DMS 273 (cell line): Measurements from ENCODE around the gene GATA3.
A peak's percentile ranks its signal among the peaks of the same experiment; 100 is the strongest.

Experiments used
- DNase-seq: peaks from one replicate; lab custom pipeline; 2025; ENCODE audit not compliant: unreplicated experiment; lab: John Stamatoyannopoulos, UW

GATA3 gene

DNA sequence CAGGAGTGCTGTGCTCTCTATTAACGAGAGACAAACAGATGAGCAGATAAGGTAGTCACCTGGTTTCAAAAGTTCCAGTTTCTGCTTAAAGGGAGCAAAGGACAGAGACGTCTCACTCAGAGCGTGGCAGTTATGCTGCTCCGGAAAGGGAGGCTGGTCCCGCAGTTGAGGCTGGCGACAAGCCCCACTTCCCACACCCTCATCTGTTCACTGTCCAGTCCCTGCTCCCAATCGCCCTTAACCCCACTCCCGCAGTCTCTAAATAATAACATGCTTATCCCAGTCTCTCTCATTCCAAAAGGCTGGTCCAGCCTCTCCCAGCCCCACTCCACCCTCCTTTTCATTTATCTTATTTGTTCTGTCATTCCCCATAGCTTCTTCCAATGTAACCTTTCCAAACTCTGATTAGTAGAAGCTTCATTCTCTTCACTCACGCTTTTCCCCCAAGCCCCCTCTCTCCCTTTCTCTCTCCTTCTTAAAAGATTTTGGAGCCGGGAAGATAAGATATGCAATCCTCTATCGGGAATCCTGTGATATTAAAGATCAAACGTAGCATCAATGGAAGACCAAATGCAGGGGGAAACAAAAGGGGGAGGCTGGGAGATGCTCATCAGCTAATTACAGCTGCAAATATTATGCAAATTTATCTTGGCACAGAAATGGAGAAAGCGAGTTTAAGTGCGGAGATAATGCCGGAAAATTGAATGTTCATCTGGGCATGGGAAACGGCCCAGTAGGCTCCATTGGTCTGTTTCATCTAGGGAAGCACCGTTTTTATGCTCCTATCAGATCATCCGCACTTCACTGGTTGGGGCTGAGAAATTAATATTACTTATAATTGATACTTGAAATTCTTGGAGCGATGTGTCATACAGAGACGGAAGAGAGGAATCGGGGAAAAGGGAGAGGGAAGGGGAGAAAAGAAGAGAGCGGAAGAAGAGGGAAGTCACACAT, 16.3 kb upstream of the GATA3 start:
- DNase-seq, result no peak

GRCh38 chr10:8039321-8039881, 15.1 kb upstream of the GATA3 start:
- no peak for DNase-seq

DNA sequence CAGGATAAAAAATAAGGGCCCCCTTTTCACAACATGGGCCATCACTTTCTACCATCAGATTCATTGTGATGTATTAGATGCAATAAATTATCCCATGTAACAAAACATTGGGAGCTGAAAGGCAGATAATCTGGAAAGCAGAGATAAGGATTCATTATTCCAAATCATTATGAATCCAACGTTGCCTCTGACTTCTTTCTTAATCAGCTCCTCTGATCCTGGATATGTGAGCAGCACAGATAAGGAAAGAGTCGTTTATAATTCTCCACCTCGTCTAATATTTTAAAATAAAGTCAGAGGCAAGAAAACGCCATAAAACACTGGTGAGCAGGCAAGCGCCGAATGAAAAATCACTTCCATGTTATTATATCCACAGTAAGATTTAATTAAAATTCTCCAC, 13.8 kb upstream of the GATA3 start:
- no peak for DNase-seq

GRCh38 chr10:8041284-8041991, 13.1 kb upstream of the GATA3 start:
- no peak for DNase-seq

DNA sequence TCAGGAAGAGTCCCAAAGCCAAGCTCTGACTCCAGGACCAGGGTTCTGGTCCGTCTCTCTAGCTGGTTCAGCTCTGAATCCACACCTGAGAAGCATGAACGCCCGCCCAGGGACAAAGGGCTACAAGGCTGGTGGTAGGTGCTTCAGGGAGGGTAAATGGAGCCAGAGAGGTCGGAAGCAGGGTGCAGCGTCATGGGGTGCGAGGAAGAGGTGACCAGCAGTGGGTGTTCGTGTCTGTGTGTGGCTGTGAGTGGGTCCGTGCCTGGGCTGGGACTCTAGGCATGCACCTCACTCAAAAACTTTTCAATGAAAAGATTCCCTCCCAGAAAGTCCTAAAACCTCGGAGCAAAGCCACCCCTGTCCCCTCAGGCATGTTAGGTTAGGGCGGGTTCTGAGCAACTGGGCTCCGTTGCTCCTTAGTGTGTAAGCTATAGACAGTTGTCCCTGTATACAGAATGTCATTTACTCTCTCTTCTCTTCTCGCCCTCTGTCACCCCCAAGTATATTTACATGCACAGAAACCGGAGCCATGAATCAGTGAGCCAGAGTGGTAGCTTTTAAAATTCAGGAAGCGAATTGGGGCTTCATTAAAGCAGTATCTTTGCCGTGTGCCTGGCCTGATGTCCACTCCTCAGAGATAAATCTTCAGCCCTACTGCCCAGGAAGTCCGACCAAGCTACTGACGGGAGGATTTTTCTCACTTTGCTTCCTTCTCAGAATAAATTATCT, 12.3 kb upstream of the GATA3 start:
- DNase-seq, result no peak

DNA sequence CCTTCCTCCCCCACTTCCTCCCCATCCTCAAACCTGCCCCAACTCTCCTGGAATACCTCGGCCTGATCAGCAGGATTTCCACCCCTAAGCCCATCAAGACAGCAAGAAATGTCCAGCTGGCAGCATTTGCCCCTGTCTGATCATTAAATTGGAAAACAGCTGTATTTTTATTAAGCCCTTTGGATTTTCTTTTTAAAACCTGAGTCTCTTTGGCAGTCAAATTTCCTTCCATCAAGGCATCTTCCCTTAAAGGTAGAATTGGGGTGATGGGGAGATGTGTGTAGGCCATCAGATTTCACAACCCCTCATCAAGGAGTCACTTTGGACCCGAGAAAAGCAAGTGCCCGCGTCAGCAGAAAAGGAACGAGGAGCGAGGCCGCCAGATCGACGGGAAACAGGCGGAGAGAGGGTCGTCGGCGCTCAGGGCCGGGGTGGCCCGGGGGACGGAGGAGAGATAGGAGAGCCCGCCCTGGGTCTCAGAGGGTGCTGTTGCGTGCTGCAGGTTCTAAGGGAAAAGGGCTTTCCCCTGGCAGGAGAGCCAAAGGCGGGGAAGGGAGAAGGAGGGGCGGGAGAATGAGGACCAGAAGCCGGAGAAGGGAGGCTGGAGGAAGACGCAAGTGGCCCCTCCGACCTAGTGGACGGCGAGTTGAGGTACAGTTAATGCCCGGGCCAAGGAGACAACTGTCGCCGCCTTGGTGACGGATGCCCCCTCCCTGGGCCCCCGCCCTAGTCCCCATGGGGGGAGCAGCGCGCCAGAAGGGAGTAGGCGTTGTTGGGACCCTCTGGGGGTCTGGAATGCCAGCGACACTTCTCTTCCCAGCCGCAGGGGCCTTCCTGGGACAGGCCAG, 11.5 kb upstream of the GATA3 start:
- DNase-seq, result no peak

DNA sequence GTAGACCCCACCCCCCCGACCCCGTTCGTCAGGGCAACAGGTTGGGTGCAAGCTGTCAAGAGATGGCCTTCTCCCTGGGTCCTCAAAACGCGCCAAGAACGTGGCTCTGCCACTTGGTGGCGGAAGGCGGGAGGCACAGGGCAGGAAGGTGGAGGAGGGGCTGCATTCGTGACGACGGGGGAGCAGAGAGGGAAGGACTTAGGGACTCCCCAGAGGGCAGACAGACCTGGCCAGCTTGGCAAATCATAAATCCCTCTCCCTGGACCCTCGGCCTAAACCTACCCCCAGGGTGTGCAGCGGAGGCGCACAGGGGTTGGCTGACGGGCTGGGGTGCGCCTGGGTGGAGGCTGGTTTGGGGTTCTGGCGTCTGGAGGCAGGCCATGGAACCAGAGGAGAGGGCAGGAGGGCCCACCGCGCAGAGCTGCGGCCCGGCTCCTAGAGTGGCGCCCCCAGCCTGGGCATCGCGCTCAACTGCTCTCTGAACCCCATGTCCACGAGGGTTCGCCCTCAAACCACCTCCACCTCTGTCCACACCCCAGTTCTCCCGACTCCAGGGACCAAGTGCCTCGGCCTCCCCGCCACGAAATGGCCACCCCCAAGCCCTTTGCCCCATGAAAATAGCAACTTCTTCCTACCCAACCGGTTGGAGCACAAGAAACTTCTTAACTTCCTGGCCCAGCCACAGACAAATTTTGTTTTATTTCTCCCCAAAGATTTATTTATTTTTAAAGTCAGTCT, 10.8 kb upstream of the GATA3 start:
- DNase-seq, result peak; percentile 16

- DNase-seq, result no peak
These were observed 10.1 kb upstream of the GATA3 start for GRCh38 chr10:8044331-8044907.

- peak; percentile 26 for DNase-seq
These were observed 9.4 kb upstream of the GATA3 start for GRCh38 chr10:8044908-8045725.

GRCh38 chr10:8045726-8046494, 8.6 kb upstream of the GATA3 start:
- no peak for DNase-seq

- no peak for DNase-seq
These were observed 6.8 kb upstream of the GATA3 start for GRCh38 chr10:8047452-8048280.

GRCh38 chr10:8048281-8049008, 6.0 kb upstream of the GATA3 start:
- DNase-seq, result no peak

DNA sequence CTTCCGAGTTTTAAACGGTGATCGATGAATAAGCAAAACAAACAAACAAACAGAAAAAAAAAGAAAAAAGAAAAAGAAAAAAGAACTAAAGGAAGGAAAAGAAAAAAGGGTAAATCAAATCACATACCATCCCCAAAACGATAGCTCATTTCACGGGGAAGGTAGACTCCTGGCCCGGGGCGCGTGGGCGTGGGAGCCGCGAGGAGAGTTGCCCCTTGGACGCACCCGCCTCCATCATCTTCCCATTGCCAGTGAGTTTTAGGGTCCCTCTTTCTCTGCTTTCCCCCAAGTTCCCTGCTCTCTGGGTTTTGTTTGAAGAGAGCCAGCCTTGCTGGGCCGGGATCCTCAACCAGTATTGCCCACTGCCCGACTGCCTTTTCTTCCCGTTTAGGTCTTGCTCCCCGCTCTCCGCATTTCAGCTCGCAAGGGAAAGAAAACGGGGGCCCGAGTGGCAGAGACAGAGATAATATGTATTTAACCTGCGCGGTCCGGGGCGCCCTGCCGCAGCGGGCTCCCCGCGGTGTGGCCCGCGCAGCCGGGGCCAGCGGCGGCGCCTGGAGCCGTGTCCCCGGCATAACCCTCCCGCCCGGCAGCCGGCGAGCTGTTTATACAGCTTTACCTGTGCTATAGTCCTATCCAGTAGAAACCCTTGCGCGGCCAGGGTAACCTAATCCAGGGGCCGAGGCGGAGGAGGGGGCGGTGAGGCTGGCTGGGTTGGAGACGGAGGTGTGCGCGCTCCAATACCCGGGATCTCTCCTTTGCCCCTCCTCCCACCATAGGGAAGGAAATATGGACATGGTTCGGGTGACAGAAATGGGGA, 5.2 kb upstream of the GATA3 start:
- peak; percentile 32 for DNase-seq

DNA sequence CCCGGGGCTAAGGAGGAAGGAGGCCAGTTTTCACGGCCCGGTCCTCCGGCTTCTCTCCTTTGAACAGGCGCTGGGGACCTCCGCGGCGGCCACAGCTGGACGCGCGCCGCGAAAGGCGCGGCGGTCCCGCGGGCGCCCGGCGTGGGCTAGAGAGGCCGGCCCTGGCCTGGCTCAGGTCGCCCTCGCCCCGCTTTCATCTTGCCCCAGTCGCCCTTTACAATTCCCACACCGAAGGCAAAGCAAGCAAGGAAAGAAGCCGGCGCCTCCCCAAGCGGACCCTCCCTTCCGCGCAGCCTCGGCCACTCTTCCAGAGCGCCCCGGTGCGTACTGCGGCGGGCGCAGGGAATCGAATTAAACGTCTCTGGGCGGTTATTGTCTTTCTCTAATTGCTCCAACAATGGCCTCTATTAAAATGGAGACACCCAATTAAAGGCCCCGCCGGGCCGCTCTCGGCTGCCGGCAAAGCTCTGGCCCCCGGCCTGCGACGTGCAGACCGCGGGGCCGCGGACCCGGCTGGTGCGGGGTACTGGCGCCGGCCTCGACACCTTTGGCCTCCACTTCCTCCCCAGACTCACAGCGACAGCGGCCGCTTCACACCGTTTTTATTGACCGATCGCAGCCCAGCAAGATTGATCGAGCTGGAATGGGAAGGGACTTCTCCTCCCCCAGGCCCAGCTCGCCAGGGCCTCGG, 4.5 kb upstream of the GATA3 start:
- DNase-seq, result peak; percentile 40
